ENCODE data around the gene SAPCD2.

The SAPCD2 gene

GRCh38 chr9:137046088-137046787 is 24.1 kb downstream of the SAPCD2 start, which contains the start of gene NPDC1:
Gene NPDC1, minus strand, starts transcription at chr9:137046177. Its CDS starts 188 bp downstream, at chr9:137045989.
- peaks cover 5% of the 10 kb centered on the region; the same call in 1 of the 2 replicates for H3K4me1 ChIP-seq (ENCODE audit: control insufficient read depth, insufficient read depth, low read length)
- H3K36me3 ChIP-seq (ENCODE audit: control insufficient read depth in 2 of 2, insufficient read depth in 1 of 2, low read length in 2 of 2) = no peaks in the 10 kb centered on the region
- peak within 1 kb of the TSS; percentile 79; the same call in 1 of the 2 replicates for H3K27ac ChIP-seq (ENCODE audit: extremely low read depth, low read depth, low read length)
- H3K9me3 ChIP-seq (ENCODE audit: control insufficient read depth, insufficient read depth, low read depth, low read length) = no peaks in the 10 kb centered on the region
- CTCF ChIA-PET = interaction anchor here (0.5 to 5.4 kb wide), 43 partner anchors 9 to 594 kb away, joined by 3 to 237 read pairs (median 4); partner anchors contain the start of genes ABCA2, CYSRT1, FUT7 and MAN1B1
- peak within 1 kb of the TSS; percentile 58 for H3K4me3 ChIP-seq (ENCODE audit: low read depth, low read length)
- POLR2A ChIA-PET = interaction anchor here (0.5 to 1.6 kb wide), 17 partner anchors 10 to 350 kb away, joined by 3 to 11 read pairs (median 5); partner anchors contain the start of genes MAN1B1, NRARP, RNF224 and SAPCD2
- TF ChIP-seq ZBTB6 (tag by site-specific recombination; IDR thresholded peaks at IDR 0.05) = 0 out of 2 replicates have a peak, but pooled peaks have one; percentile 8
- no peak for TF ChIP-seq ZNF132 (tag by site-specific recombination; IDR thresholded peaks at IDR 0.05; ENCODE audit: borderline replicate concordance)
- TF ChIP-seq ZNF148 (tag by site-specific recombination; IDR thresholded peaks at IDR 0.05; ENCODE audit: borderline replicate concordance) = no peak
- TF ChIP-seq ZIC2 (tag by site-specific recombination; IDR thresholded peaks at IDR 0.05) = peak; percentile 36
- TF ChIP-seq KLF9 (tag by site-specific recombination; IDR thresholded peaks at IDR 0.05; ENCODE audit: low read depth) = peak; percentile 77
- TF ChIP-seq KLF7 (tag by site-specific recombination; IDR thresholded peaks at IDR 0.05; ENCODE audit: borderline replicate concordance) = peak; percentile 42; the same call in 1 of the 2 replicates
- TF ChIP-seq ZNF768 (tag by site-specific recombination; IDR thresholded peaks at IDR 0.05) = no peak; the same call in 1 of the 2 replicates
- TF ChIP-seq ZBTB17 (tag by site-specific recombination; IDR thresholded peaks at IDR 0.05) = peak; percentile 86
- peak; percentile 75 for TF ChIP-seq ZXDB (tag by site-specific recombination; IDR thresholded peaks at IDR 0.05)
- 0 out of 2 replicates have a peak, but pooled peaks have one; percentile 9 for TF ChIP-seq ZSCAN5A (tag by site-specific recombination; IDR thresholded peaks at IDR 0.05)
- peak; percentile 84 for TF ChIP-seq HIC1 (tag by site-specific recombination; IDR thresholded peaks at IDR 0.05)
- TF ChIP-seq ZNF394 (tag by site-specific recombination; IDR thresholded peaks at IDR 0.05; ENCODE audit: borderline replicate concordance) = peak; percentile 43; the same call in 1 of the 2 replicates
- TF ChIP-seq PRDM6 (tag by site-specific recombination; IDR thresholded peaks at IDR 0.05) = no peak
- TF ChIP-seq ZNF146 (tag by site-specific recombination; IDR thresholded peaks at IDR 0.05) = no peak
- no peak for TF ChIP-seq BCL6B (tag by site-specific recombination; IDR thresholded peaks at IDR 0.05)
- no peak for TF ChIP-seq ZNF350 (tag by site-specific recombination; IDR thresholded peaks at IDR 0.05)
- TF ChIP-seq ZNF2 (tag by site-specific recombination; IDR thresholded peaks at IDR 0.05) = peak; percentile 85
- no peak for TF ChIP-seq TRIM28 (IDR thresholded peaks at IDR 0.05; ENCODE audit: borderline replicate concordance, low read length)
- peak; percentile 70 for TF ChIP-seq ZBTB8A (tag by site-specific recombination; IDR thresholded peaks at IDR 0.05)
- TF ChIP-seq AEBP2 (tag by site-specific recombination; IDR thresholded peaks at IDR 0.05; ENCODE audit: borderline replicate concordance) = no peak
- no peak for TF ChIP-seq ZNF664 (tag by site-specific recombination; IDR thresholded peaks at IDR 0.05)
- TF ChIP-seq ZBTB21 (tag by site-specific recombination; IDR thresholded peaks at IDR 0.05) = no peak
- peak; percentile 92 for TF ChIP-seq KLF8 (tag by site-specific recombination; IDR thresholded peaks at IDR 0.05)
- TF ChIP-seq SP3 (tag by site-specific recombination; IDR thresholded peaks at IDR 0.05) = peak; percentile 74
